GM19240 (cell line): Measurements from ENCODE around the gene ACTL7A.
"Not testable (repeated sequence)": the region's sequence is repeated elsewhere in the genome, so short reads cannot be mapped to it uniquely, and the experiment has no call there.

ENCODE experiments used
- DNase-seq: peaks from one replicate; pipeline ENCODE4 v3.0.0; 2011; ENCODE audit warnings: low spot score; ENCODE audit not compliant: insufficient read length

ACTL7A gene, protein sequence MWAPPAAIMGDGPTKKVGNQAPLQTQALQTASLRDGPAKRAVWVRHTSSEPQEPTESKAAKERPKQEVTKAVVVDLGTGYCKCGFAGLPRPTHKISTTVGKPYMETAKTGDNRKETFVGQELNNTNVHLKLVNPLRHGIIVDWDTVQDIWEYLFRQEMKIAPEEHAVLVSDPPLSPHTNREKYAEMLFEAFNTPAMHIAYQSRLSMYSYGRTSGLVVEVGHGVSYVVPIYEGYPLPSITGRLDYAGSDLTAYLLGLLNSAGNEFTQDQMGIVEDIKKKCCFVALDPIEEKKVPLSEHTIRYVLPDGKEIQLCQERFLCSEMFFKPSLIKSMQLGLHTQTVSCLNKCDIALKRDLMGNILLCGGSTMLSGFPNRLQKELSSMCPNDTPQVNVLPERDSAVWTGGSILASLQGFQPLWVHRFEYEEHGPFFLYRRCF

DNA sequence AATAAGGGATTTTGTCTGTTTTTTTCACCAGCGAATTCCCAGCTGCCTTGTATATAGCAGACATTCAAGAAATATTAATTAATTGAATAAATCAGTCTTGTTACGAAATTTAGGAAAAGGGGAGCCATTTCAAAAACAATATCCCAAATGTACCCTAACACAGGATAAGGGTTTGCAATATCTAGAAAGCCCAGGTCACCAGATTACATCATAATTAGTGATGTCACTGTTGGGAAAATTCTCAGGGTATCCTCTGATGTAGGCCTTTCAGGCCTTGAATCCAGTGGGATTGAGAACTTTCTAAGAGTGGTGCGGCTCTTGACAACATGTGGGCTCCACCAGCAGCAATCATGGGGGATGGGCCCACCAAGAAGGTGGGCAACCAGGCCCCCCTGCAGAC lies at the start of gene ACTL7A:
TSS of gene ACTL7A (plus strand) at position 270 of the 400 bp plus-strand sequence. CDS start at position 327, 57 bp downstream.
- DNase-seq, result no peak

GRCh38 chr9:108812396-108813025 lies 49.6 kb upstream of the ACTL7A start:
- no peak for DNase-seq

GRCh38 chr9:108813951-108814601 lies 48.0 kb upstream of the ACTL7A start:
- no peak for DNase-seq

DNA sequence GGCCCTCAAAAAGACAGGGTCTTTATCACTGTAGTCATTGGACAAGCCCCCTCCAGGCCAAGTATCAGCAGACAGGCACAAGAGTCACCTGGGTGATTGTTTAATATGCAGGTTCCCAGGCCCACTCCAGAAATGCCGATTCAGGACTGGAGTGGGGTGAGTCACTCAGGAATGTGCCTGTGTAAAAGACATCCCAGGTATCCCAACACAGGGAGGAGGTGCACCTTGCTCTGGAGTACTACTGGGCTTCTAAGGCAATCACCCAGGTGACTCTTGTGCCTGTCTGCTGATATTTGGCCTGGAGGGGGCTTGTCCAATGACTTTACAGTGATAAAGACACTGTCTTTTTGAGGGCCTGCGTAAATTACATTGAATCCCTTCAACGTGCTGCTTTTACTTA lies 46.9 kb upstream of the ACTL7A start:
- no peak for DNase-seq

DNA sequence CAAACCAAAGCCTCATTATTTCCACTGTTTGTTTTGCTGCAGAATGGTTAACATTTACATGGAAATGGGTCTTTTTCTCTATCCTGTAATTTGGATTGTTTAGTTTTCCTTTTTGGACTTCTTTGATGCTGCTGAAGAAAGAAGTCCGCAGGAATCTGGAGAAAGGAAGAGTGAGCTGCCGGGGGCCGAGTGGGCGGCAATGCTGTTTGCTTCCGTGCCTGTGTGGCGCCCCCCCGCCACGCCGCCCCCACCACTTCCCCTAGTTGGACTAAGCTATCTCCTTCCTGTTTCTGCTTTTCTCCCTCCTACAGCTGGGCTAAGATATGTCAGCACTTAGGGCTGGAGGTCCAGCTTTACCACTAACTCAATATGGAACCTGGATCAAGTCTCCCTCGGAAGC lies 46.0 kb upstream of the ACTL7A start:
- no peak for DNase-seq

DNA sequence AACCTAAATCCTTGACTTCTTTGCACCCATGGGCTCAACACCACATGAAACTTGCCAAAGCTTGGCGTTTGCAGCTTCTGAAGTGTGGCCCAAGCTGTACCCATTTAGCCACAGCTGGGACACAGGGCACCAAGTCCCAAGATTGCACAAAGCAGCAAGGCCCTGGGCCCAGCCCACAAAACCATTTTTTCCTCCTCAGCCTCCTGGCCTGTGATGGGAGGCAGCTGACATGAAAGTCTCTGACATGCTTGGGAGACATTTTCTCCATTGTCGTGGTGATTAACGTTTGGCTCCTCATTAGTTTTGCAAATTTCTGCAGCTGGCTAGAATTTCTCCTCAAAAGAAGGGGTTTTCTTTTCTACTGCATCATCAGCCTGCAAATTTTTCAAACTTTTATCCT lies 38.2 kb upstream of the ACTL7A start:
- no peak for DNase-seq

GRCh38 chr9:108830272-108830671 lies 31.8 kb upstream of the ACTL7A start:
- DNase-seq, result no peak

DNA sequence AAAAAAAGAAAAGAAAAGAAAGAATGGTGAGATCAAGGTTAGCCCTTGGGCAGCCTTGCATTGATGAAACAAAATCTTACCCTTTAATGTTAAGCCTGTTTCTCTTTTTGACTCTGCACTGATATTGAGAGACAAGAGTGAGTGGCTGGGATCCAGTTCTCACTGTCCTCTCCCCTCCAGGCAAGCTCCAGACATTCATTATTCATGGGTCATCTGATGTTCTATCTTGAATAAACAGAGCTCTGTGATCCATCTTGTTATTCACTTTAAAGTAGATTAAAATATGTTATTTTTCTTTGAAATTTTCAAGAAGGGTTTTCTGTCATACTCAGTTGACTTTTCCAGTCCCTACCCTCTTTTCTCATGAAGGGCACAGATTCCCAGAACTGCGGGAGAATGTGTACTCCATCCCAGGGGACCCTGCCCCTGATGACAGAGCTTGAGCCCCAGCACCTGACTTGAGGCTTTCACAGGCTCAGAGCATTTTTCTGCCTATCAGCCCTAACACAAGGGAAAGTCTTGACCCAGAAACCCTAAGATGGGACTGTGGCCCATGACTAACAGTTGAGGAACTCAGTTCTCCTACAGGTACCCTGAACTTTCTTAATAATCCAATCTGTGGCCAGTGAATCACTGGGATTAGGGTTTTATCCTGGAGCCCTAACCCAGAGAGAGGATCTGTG lies 30.4 kb upstream of the ACTL7A start:
- no peak for DNase-seq

DNA sequence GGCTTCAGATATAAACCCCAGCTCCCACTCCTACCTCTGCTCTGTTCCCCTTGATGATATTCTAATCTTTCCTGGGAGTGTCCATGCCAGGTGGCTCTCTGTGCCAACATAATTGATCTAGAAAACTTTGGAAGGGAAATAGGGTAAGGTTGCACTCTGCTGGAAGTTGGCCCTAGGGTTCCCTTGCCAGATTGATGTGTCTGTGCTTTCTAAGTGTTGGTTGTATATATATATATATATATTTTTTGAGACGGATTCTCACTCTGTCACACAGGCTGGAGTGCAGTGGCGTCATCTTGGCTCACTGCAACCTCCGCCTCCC lies 29.9 kb upstream of the ACTL7A start:
- DNase-seq, result no peak

DNA sequence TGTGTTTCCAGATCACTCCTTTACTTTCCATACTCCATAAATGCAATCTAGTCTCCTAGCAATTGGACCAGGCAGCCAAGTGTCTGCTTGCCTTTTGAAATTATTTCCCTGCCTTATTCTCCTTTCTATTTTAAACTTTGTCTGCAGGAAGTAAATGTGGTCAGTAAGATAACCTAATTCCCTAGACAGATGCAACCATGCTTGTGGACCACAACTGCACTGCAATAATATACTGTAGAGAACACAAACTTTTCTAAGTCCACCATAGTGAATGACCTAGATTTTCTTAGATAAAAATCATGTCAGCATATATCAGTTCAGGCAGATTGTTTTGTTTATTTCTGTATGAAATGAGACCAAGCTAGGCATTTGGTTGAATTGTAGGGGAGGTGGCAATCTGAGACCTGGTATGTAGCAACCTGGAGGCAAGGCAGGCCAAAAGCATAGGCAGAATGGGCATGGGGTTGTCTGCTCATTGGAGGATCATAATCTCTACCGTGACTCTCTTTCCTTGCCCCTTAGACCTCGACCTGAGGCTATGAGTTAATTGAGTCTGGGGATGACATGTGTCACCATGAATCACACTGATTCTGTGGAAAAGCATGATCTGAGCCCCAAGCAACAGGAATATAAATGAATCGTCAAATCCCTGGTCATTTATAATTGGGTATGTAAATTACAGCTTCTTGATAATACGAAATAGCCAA lies 27.0 kb upstream of the ACTL7A start:
- no peak for DNase-seq

DNA sequence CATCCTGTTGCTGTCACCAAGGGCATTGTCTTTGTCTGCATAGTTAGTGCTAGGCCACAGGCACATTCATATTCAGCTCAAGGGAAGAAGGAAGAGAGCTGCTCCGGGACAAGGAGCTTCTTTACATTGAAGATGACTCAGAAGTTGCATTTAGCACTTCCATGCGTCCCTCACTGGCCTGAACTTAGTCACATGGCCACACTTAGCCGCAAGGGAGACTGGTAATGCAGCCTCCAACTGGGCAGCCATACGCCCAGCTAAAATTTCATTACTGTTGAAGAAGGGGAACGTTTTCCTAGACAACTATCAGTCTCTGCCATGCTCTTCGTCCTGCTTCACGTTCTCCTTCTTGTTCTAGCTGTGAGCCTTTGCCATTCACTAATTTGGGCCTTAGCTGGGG lies 26.2 kb upstream of the ACTL7A start:
- DNase-seq, result no peak

GRCh38 chr9:108836319-108836718 lies 25.7 kb upstream of the ACTL7A start:
- no peak for DNase-seq

DNA sequence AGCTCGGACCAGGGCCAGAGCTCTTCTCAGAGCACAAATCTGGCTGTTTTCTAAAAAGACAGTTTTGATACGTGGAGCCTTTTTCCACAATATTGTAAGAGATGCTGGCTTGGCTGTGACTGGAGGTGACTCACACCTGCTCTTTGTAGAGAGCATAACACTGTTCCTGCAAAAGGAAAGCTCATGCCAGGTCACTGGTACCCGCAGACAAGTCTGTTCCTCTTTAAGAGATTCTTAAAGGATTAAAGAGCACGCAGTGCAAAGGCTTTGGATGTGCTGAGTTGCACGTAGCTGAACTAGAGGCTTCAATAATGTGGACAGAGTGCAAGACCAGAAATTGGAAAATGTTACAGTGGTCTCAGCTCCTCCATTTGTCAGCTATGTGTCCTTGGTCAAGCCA lies 25.3 kb upstream of the ACTL7A start:
- DNase-seq, result no peak

DNA sequence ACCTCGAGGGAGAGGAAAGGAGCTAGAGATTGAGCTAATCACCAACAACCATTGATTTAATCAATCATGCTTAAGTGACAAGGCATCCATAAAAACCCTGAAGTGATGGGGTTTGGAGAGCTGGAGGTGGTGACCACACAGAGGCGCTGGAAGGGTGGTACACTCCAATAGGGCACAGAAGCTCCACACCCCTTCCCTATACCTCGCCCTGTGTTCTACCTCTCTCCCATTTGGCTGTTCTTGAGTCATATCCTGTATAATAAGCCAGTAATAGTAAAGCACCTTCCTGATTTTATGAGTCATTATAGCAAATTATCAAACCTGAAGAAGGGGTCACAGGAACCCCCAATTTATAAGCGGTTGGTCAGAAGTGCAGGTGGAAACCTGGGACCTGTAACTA lies 24.5 kb upstream of the ACTL7A start:
- DNase-seq, result no peak

DNA sequence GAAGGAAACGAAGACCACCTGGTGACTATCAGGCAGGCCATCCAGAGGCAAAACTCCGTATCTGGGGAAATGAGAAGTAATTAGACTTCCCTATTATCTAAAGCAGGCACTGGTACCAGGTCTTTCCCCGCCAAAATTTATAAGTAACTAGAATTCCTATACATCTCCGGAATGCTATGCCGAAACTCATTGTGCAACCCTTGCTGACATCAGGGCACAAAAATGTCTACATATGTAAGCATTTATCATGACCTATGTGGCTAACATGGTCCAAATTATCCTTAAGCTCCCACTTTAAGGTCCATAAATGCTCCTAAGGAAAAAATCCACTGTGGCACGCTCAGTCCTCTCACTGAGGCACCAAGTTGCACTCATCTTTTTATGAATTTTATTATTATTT lies 24.0 kb upstream of the ACTL7A start:
- DNase-seq, result no peak

DNA sequence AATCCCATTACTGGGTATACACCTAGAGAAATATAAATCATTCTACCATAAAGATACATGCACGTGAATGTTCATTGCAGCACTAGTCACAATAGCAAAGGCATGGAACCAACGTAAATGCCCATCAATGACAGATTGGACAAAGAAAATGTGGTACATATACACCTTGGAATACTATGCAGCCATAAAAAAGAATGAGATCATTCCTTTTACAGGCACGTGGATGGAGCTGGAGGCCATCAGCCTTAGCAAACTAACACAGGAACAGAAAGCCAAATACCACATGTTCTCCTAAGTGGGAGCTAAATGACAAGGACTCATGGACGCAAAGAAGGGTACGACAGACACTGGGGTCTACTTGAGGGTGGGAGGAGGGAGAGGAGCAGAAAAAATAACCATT lies 22.5 kb upstream of the ACTL7A start:
- DNase-seq, result not testable (repeated sequence)

DNA sequence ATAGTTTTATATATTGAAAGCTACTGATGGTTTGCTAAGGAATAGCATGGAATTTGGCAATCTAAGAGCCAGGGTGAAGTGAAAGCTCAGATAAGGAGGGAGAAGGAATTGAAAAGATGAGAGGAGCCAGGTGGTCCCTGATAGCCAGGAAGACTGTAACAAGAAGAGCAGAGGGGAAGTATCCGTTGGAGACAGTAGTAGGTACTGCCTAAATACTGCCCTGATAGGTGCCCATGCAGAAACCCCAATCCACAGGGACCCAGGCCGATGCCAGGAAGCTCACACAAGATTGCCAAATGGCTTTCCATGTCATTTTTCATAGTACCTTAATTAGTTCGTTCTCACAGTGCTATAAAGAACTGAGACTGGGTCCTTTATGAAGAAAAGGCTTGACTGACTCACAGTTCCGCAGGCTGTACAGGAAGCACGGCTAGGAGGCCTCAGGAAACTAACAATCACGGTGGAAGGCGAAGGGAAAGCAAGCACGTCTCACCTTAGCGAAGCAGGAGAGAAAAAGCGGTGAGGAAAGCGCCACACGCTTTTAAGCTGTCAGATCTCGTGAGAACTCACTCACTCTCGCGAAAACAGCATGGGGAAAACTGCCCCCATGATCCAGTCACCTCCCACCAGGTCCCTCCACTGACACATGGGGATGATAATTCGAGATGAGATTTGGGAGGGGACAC lies 19.3 kb upstream of the ACTL7A start:
- DNase-seq, result no peak

DNA sequence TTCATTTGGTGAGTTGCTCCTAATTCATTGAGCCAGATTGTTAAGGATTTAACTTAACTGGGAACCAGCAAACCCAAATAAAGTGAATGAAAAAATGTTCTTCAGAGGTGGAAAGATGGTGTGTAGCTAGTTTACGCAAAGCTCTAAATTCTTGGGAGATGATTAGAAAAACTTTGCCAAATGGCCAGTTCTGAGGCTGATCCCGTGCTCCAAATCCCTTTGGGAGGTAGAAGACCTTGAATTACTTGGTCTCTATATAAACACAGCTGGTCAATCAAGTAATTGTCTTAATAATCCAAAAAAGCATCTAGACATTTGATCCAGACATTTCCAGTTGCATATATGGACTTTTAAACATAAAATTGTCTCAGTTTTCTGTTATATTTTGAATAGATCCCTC lies 17.7 kb upstream of the ACTL7A start:
- DNase-seq, result no peak

DNA sequence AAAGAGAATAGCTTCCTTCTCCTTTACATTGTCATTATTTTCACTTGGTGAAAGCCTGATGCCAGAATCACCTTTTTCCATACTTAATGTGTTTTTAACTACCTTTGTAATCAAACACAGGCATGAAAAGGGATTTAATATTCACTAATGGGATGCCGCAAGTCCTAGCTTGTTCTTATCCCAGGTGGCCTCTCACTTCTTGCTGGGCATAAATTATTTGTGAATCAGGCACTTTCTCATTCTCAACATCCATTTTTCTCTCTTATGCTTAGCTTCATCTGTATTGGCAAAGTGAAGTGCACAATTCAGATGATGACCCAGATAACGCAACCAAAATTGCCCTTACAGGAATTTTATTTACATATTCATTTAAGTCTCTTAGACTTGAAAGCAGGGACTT lies 17.2 kb upstream of the ACTL7A start:
- DNase-seq, result no peak

DNA sequence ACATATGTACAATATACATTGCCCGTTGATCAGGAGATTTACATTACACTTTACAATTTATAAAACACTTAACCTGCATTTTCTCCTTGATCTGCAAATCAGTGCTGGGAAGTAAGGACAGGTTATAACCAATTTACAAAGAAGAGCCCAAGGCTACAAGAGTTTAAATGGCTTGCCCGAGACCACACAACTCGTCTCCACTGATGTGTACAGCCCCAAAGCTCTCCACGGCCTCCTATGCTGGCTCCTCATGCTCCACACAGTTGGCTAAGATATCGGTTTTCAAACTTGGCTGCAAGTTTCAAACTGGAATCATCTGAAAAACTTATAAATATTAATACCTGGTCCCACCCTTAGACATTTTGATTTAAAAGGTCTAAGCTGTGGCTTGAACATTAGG lies 16.6 kb upstream of the ACTL7A start:
- DNase-seq, result no peak

- no peak for DNase-seq
Observed at GRCh38 chr9:108845947-108846346, 16.1 kb upstream of the ACTL7A start.
